HG02642 (cell line): Measurements from ENCODE around the gene ENG.
A peak's percentile ranks its signal among the peaks of the same experiment; 100 is the strongest.
"Not testable (repeated sequence)": the region's sequence is repeated elsewhere in the genome, so short reads cannot be mapped to it uniquely, and the experiment has no call there.

Source experiments
- ATAC-seq: cut with Tn5 transposase; IDR thresholded peaks from one replicate; pipeline ENCODE4 v1.9.1; 2021; ENCODE audit warnings: mild to moderate bottlenecking; ENCODE audit not compliant: unreplicated experiment, poor library complexity

The ENG gene

GRCh38 chr9:127781806-127782205, 72.7 kb downstream of the ENG start:
- ATAC-seq = no peak

DNA sequence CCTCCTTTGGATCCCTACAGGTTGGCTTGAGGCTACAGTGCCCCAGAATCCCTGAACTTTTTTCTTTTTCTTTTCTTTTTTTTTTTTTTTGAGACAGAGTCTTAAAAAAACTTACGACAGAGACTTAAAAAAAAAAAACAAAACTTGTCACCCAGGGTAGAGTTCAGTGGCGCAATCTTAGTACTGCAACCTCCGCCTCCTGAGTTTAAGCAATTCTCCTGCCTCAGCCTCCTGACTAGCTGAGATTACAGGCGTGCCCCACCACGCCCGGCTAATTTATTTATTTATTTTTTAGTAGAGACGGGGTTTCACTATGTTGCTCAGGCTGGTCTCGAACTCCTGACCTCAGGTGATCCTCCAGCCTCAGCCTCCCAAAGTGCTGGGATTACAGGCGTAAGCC, 73.5 kb downstream of the ENG start:
- ATAC-seq = not testable (repeated sequence)

DNA sequence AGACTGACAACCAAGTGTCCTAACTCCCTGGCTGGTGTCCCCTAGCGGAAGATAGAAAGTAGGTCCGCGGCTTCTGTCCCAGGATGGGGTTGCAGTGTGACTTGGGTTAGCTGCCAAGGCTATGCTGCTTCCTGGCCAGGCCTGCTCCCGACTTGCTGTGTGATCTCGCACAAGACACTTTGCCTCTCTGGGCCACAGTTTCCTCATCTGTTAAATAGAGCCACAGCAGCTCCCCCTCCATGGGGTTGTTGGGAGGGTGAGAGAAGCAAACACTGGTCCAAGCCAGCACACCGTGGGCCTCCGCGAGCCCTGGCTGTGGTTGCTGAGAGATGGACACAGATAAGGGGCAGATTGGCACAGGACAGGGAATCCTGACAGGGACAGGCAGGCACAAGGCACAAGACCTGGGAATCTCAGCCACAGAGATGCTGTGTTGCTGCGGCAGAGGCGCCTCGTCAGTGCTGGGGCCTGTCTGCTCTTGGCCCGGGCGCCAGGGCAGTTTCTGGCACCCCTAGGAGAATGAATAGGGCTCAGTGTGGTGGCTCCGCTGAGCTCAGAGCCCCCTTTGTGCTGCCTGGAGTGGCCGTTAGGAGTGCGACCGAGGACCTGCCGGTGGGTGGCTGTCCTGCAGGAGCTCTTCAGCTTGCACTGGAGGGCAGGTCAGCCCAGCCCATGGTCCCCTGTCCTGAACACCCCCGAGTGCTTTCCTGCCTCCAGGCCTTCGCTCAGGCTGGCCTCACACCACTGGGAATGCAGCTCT, 74.2 kb downstream of the ENG start:
- ATAC-seq = no peak

DNA sequence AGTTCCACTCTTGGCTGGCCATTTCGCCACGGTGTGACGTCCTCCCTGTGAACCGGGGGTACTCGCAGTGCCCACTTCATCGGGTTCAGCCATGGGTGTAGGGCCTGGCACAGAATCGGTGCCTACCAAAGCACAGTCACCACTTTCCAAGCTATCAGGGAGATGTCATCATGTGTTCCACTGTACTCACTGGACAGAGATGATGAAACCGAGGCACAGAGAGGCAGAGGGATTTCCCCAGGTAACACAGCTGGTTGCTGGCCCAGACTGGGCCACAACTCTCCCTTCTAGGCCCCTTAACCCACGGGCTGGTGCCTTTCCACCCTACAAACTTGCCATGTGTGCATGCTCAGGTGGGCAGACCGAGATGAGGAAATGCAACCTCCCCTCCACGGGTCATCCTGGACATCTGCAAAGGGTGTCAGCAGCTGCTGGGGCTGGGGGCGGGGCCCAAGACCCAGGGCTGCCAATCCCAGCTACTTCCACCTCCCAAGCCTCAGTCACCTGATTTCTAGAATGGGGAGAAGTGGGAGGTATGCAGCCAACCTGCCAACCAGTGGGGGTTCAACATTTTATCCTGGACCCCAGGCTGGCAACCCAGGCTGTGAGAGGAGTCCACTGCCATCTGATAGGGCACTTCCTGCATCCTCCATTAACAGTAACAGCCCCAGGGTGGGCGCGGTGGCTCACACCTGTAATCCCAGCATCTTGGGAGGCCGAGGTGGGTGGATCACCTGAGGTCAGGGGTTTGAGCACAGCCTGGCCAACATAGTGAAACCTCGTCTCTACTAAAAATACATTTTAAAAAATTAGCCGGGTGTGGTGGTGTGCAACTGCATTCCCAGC, 75.1 kb downstream of the ENG start:
- ATAC-seq = peak; percentile 42

DNA sequence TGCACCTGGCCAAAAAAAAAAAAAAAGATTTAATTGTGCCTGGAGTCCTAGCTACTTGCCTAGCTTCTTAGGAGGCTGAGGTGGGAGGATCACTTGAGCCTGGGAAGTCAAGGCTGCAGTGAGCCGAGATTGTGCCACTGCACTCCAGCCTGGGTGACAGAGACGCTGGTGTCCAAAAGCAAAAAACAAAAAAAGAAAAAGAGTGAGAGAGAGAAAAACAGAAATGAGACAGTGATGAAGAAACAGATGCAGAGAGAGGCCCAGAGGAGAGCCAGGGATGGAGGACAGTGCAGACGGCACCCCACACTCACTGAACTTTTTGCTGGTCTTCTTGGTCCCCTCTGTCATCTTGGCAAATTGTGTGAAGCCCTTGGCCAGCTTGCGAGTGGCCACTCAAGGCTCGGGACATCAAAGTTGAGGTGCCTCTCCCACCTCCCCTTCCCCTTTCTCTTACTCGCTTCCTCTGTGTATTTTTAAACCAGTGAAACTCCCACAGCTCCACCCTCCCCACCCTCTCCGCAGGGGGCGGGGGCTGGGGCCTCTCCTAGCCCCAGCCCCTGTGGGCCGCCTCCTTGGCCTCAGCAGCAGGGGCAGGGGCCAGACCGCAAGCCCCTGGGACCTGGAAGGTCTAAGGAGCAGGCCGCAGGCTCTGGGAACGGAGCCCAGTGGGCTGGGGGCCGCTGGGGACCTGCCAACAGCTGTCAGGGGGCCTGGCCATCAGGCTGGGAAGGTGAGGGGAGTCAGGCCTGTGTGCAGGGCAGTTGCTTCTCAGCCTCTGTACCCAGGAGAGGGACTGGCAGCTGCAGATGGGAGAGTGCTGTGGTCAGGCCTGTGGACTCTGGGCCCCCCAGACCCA, 76.0 kb downstream of the ENG start, which contains the start of gene SH2D3C:
SH2D3C (minus strand) TSS at position 387 of the 856 bp plus-strand sequence; CDS start at position 348, 39 bp downstream.
- peak; percentile 38 for ATAC-seq

GRCh38 chr9:127777368-127777980, 77.0 kb downstream of the ENG start:
- ATAC-seq = no peak

GRCh38 chr9:127776924-127777289, 77.6 kb downstream of the ENG start:
- no peak for ATAC-seq

DNA sequence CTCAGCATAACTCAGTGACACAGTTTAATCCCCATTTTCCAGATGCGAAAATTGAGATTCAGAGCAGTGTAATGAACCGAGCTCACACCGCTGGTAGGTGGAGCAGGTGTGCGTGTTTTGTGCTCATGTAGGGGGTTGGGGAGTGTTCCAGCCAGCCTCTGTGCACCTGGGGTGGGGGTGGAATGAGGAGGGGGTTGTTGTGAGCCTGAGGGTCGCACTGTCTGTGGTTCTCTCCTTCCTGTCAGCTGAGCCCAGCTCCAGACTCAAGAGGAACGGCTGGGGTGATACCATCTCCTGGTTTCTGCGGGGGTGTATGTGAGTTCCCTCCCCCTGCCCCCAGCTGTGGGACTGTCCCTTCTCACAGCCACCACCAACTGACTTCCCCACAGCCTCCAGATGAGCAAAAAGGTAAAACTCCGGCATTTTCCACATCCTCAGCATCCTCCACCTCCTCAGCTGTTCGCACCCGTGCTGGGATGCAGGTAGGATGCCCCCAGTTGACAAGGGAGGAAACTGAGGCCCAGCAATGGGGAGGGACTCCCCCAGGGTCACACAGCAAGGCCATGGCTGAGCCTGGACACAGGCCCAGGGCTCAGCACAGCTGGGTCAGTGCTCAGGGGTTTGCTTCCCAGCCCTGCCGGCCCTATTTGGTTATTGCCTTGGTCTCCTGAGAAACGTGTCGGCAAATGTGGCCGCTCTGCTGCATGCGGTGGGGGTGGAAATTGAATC, 78.1 kb downstream of the ENG start:
- ATAC-seq = no peak

DNA sequence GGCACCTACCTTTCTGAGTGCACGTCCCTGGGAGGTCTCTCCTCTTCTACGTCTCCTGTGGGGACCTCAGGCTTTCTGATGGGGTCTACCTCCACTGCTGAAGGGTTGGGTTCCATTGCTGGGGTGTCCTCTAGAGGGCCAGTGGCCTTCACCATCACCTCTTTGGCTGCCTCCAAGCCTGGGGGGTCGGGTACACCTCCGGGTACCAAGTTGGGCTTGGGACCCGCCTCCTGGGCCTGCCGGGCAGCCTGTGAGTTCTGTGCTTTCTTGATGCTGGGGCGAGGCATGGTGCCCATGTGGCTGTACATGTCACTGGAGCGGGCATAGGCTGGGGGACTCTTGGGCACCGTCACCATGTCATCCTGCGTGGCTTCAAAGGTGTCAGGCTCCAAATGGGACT, 80.5 kb downstream of the ENG start:
- ATAC-seq = no peak

- no peak for ATAC-seq
Observed at GRCh38 chr9:127773272-127773671, 81.2 kb downstream of the ENG start.

DNA sequence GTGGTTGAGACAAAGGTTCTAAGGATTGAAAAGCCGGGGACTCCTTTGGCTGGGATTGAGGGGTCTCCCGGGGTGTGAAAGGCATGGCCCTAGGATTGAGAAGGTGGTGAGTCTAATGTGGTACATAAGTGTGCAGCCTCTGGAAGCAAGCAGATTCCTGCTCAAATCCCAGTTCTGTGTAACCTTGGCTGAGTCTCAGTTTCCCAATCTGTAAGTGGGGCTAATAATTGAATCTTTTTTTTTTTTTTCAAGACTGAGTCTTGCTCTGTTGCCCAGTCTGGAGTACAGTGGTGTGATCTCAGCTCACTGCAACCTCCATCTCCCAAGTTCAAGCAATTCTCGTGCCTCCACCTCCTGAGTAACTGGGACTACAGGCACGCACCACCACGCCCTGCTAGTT, 81.9 kb downstream of the ENG start:
- no peak for ATAC-seq

DNA sequence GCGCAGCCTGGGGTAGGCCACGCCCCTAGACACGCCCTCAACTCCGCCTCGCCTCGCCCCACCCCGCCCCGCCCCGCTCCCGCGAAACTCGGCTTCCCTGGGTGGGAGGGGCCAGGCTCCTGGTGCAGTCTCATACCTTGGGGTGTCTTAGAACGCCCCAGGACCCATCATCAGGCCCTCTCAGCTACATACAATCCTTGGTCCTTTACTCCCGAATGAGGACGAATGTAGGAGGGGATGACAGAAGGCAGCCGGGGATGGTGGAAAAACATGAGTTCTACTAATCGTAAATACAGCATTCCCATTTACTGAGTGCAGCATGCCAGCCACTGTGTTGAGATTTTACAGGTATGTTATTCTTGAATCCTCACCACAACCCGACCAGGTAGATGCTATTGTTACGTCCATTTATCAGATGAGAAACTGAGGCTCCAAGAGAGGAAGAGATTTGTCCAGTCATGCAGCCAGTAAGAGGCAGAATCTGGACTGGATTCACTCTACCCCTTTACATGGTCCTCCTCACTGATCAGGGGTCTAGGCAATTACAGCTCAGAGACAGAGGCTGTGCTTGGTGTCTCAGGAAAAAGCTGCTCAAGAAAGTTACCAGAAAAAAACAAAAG, 82.8 kb downstream of the ENG start:
- ATAC-seq = no peak

DNA sequence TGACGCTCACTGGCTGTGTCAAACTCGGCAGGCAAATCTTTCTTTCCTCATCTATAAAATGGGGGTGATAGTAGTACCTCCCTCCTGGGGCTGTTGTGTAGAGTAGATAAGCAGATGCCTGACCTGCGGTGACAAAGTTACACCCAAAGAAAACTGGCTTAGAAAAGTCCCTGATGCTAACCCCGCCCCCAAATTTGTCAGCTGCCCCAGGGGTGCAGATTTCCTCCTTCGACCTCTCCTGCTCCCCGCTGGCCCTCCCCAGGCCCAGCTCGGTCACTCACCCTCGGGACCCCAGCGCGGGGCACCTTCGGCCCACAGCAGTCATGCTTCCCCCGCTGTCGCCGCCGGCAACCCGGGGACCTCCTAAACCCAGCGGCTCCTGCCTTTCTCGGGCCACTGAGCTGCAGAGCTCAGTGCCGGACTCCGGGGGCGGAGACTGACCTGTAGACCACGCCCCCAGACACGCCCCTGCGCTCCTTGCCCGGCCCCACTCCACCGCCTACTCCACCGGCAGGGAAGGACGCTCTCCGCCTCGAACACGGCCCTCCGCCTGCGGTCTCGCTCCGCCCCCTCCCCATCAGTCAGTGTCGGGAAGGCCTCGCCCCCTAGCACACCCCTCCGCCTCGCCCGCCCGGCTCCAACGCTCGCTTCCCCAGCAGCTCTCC, 83.4 kb downstream of the ENG start:
- ATAC-seq = peak; percentile 89

DNA sequence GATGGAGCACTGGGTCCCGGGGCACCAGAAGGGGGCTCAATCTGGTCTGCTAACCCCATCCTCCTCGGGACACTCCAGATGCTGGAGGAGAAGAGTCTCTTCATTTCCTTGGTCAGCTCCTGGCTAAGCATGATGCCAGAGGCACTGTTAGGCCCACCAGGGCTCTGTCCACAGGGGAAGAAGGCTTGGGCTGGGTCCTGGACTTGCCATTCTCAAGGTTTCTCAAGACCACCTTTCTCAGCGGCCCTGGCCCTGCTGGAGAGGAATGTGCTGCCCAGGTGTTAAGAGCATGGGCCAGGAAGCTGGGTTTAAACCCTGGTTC, 83.9 kb downstream of the ENG start:
- ATAC-seq = no peak

GRCh38 chr9:127769929-127770582, 84.4 kb downstream of the ENG start:
- no peak for ATAC-seq

DNA sequence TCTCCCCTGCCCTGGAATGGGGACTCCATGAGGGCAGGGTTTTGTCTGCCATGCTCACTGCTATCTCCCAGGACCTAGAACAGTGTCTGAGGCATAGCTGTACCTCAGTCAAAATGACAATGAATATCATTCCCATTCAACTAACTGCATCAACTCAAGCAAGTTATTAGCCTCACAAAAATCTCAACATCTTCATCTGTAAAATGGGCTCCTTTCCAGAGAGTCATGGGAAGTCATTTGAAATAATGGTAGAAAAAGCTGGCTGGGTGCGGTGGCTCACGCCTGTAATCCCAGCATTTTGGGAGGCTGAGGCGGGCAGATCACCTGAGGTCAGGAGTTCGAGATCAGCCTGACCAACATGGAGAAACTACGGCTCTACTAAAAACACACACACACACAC, 85.4 kb downstream of the ENG start:
- ATAC-seq = no peak

DNA sequence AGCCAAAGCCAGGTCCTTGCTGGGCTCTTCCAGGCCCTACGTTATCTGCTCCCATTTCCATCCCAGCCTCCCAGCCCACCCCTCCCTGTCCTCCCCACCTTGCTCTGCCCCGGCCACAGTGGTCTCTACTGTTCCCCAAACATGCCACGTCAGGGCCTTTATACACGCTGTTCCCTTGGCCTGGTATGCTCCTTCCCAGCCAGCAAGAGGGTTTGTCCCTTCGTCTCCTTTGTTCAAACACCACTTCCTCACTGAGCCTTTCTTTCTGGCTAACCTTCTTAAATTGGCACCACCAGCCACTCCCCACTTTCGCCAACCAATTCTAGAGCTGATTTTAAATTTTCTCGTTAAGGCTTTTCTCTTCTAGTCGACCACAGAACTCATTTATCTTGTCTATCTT, 85.8 kb downstream of the ENG start:
- no peak for ATAC-seq

DNA sequence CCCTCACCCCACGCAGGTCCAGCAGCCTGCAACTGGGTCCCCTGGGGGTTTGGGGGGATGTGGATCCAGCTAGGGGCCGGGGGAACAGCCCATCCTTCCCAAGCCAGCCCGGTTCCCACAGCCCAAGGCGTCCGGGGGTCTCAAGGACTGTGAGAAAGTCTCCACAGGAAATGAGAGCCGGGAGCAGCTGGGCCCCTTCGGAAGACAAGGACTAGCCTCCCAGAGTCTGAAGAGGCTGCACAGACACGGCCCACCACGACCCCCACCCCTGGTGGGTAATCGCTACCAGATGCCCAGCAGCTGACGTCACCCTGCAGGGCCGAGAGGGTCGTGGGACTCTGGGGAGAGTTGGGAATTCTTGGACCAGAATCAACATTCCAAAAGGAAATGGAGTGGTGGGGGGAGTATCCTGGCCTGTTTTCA, 86.5 kb downstream of the ENG start:
- ATAC-seq = no peak
